HepG2 (cell line): ENCODE data around the gene GPLD1. TPM values are rescaled to one million over a fixed set of nuclear protein-coding genes. Genes with fewer than 3 reads are reported as not detected.

Experiments
- AGO1 ChIP-seq: fragments of 200-400 bp; formaldehyde crosslinking; IDR thresholded peaks from 2 replicates; pipeline ENCODE4 v1.6.1; 2017; ENCODE audit warnings: mild to moderate bottlenecking, low read depth, low read length, moderate library complexity; ENCODE audit not compliant: poor library complexity, severe bottlenecking
- CSRNP1 ChIP-seq: sonication (generic); formaldehyde crosslinking; IDR thresholded peaks from 2 replicates; pipeline ENCODE4 v1.8.1; 2023; ENCODE audit warnings: mild to moderate bottlenecking, missing genetic modification reagents
- DMAP1 ChIP-seq: IDR thresholded peaks from 2 replicates; pipeline ENCODE4 v1.6.1; 2016
- FOXA3 ChIP-seq: IDR thresholded peaks from 2 replicates; pipeline ENCODE4 v1.6.1; 2016; ENCODE audit warnings: missing genetic modification reagents, missing compliant biosample characterization
- GABPB1 ChIP-seq: IDR thresholded peaks from 2 replicates; pipeline ENCODE4 v1.6.1; 2016; ENCODE audit warnings: mild to moderate bottlenecking, missing genetic modification reagents, moderate library complexity, missing compliant biosample characterization
- GZF1 ChIP-seq: sonication (generic); formaldehyde crosslinking; IDR thresholded peaks from 2 replicates; pipeline ENCODE4 v1.5.1; 2020; ENCODE audit warnings: mild to moderate bottlenecking, missing genetic modification reagents
- MTERF4 ChIP-seq: sonication (generic); formaldehyde crosslinking; IDR thresholded peaks from 2 replicates; pipeline ENCODE4 v1.8.0; 2023; ENCODE audit warnings: mild to moderate bottlenecking, missing genetic modification reagents
- RBM22 ChIP-seq: fragments of 200-400 bp; formaldehyde crosslinking; optimal IDR thresholded peaks from 2 replicates; pipeline ENCODE3; 2017; ENCODE audit warnings: mild to moderate bottlenecking, low read length, moderate library complexity
- SSRP1 ChIP-seq: IDR thresholded peaks from 2 replicates; pipeline ENCODE4 v1.6.1; 2016; ENCODE audit warnings: control low read depth
- TEAD3 ChIP-seq: optimal IDR thresholded peaks from 2 replicates; pipeline ENCODE3; 2016; ENCODE audit warnings: borderline replicate concordance
- XRCC5 ChIP-seq: fragments of 200-400 bp; formaldehyde crosslinking; optimal IDR thresholded peaks from 2 replicates; pipeline ENCODE3; 2017; ENCODE audit warnings: mild to moderate bottlenecking, low read length
- ZBTB49 ChIP-seq: sonication (generic); formaldehyde crosslinking; IDR thresholded peaks from 2 replicates; pipeline ENCODE4 v1.4.0; 2020; ENCODE audit warnings: missing genetic modification reagents, borderline replicate concordance
- ZHX1 ChIP-seq: sonication (generic); formaldehyde crosslinking; IDR thresholded peaks from 2 replicates; pipeline ENCODE4 v1.8.1; 2022; ENCODE audit warnings: low read depth, mild to moderate bottlenecking, missing genetic modification reagents
- ZNF281 ChIP-seq: sonication (generic); formaldehyde crosslinking; IDR thresholded peaks from 2 replicates; pipeline ENCODE4 v1.4.0; 2020; ENCODE audit warnings: missing genetic modification reagents, borderline replicate concordance
- ZNF431 ChIP-seq: sonication (generic); formaldehyde crosslinking; IDR thresholded peaks from 2 replicates; pipeline ENCODE4 v1.9.0; 2022; ENCODE audit warnings: missing genetic modification reagents, low read depth, mild to moderate bottlenecking, borderline replicate concordance
- polyA plus RNA-seq, 8 experiments: library from polyadenylated mRNA; depleted of rRNA in 3 of 8; stranded (reverse) in 7 of 8; unstranded in 1 of 8; fragments of >200 nt; fragmentation: Illumina TruSeq in 4 of 8; extraction: Trizol in 4 of 8; gene quantifications; 2 replicates each; pipeline versions ENCODE4 v1.2.1 to v1.2.3, GENCODE V29; 2011 to 2016; ENCODE audit warnings: low read depth in 4 of 8, missing spikeins in 1 of 8, mixed read lengths in 1 of 8; ENCODE audit not compliant: insufficient read depth in 1 of 8
- total RNA-seq, 5 experiments: library from RNA; depleted of rRNA; stranded (reverse); fragments of >200 nt; fragmentation: Illumina TruSeq; extraction: Trizol; gene quantifications; 2 replicates each; pipeline ENCODE4 v1.2.3, GENCODE V29; 2016; ENCODE audit warnings: low read depth in 1 of 5

The GPLD1 gene
- total and polyA plus RNA-seq, 2 of the 13 experiments (the other 11 are each of a cell fraction or from before 2014, with no cell fraction given), result 6.2 to 7.6 TPM

DNA sequence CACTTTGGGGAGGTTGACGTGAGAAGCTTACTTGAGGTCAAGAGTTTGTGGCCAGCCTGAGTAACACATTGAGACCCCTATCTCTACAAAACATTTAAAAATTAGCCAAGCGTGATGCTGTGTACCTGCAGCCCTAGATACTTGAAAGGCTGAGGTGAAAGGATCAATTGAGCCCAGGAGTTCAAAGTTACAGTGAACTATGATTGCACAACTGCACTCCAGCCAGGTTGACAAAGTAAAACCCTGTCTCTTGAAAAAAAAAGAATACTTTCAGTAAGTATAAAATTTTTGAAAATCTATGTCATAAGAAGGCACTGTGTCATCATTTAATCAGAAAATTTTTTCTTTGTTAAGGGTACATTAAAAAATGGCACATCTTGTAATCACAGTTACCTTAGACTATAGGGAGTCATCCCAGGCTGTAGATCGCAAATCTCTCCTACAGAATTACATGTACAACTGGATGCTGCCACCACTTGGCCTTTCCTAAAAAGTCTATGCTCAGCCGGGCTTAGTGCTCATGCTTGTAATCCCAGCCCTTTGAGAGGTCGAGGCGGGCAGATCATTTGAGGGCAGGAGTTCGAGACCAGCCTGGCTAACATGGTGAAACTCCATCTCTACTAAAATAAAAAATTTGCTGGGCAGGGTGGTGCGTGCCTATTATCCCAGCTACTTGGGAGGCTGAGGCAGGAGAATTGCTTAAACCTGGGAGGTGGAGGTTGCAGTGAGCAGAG lies 103.7 kb downstream of the GPLD1 start (continued):
- TF ChIP-seq RBM22 (no peak), GABPB1 (CRISPR knock-in tag) (peak; percentile 33; the same call in 1 of the 2 replicates), ZNF431 (CRISPR knock-in tag) (no peak; the same call in 1 of the 2 replicates), CSRNP1 (CRISPR knock-in tag) (peak; percentile 83; the same call in 1 of the 2 replicates), XRCC5 (no peak), SSRP1 (peak; percentile 40; the same call in 1 of the 2 replicates), ZNF281 (CRISPR knock-in tag) (peak; percentile 62; the same call in 1 of the 2 replicates), GZF1 (CRISPR knock-in tag) (no peak), ZHX1 (0 out of 2 replicates have a peak, but pooled peaks have one; percentile 33), FOXA3 (CRISPR knock-in tag) (peak; percentile 94), DMAP1 (CRISPR knock-in tag) (0 out of 2 replicates have a peak, but pooled peaks have one; percentile 65), MTERF4 (CRISPR knock-in tag) (no peak), TEAD3 (CRISPR knock-in tag) (peak; percentile 91), AGO1 (no peak), ZBTB49 (CRISPR knock-in tag) (0 out of 2 replicates have a peak, but pooled peaks have one; percentile 27)
